GM06990 (cell line): ENCODE results near the gene IZUMO1R.

Source experiments
- DNase-seq: peaks from one replicate; pipeline ENCODE4 v3.0.0-alpha.2; 2011; ENCODE audit not compliant: insufficient read length; ENCODE audit errors: extremely low read depth
- H3K27me3 ChIP-seq: replicated peaks from 2 replicates; pipeline ENCODE4 v1.6.0; 2011; ENCODE audit warnings: low read length; ENCODE audit not compliant: control insufficient read depth, insufficient read depth
- H3K36me3 ChIP-seq: 2 replicates; pipeline ENCODE4 v1.5.1; 2011; ENCODE audit warnings: low read length; ENCODE audit not compliant: control insufficient read depth, insufficient read depth
- H3K4me3 ChIP-seq: replicated peaks from 2 replicates; pipeline ENCODE4 v1.5.1; 2011; ENCODE audit warnings: low read depth, mild to moderate bottlenecking, control low read depth, low read length
- CTCF ChIP-seq: IDR thresholded peaks from 2 replicates; pipeline ENCODE4 v1.5.1; 2011; ENCODE audit warnings: low read length, control low read depth, mild to moderate bottlenecking, inconsistent platforms; ENCODE audit not compliant: insufficient read depth, poor library complexity, severe bottlenecking

IZUMO1R gene

GRCh38 chr11:94305146-94305545 lies 766 bp downstream of the IZUMO1R start:
- no peaks in the 10 kb centered on the region for H3K27me3 ChIP-seq
- H3K36me3 ChIP-seq = no peaks in the 10 kb centered on the region
- H3K4me3 ChIP-seq = no peak overlapping the region
- DNase-seq = no peak
- no peak for TF ChIP-seq CTCF

- DNase-seq = no peak
- no peaks in the 10 kb centered on the region for H3K36me3 ChIP-seq
- TF ChIP-seq CTCF = no peak
- H3K4me3 ChIP-seq = no peak overlapping the region
- no peaks in the 10 kb centered on the region for H3K27me3 ChIP-seq
Observed at GRCh38 chr11:94307101-94307791, 2.9 kb downstream of the IZUMO1R start.

- Histone ChIP-seq H3K27me3 (no peaks in the 10 kb centered on the region), H3K36me3 (no peaks in the 10 kb centered on the region), H3K4me3 (no peak overlapping the region)
- no peak for DNase-seq
- no peak for TF ChIP-seq CTCF
Observed at GRCh38 chr11:94308024-94308423, 3.6 kb downstream of the IZUMO1R start.

- DNase-seq = no peak
- TF ChIP-seq CTCF = no peak
- no peaks in the 10 kb centered on the region for H3K36me3 ChIP-seq
- H3K4me3 ChIP-seq = no peak overlapping the region
- no peaks in the 10 kb centered on the region for H3K27me3 ChIP-seq
Observed at GRCh38 chr11:94309757-94310156, 5.4 kb downstream of the IZUMO1R start.

GRCh38 chr11:94310191-94310875 lies 6.0 kb downstream of the IZUMO1R start:
- TF ChIP-seq CTCF = no peak
- Histone ChIP-seq H3K36me3 (no peaks in the 10 kb centered on the region), H3K27me3 (no peaks in the 10 kb centered on the region), H3K4me3 (no peak overlapping the region)
- no peak for DNase-seq
